Endometrium (tissue), 2 donors: ENCODE data around the gene CNIH2.

Source experiments
- FAIRE-seq: peaks from 2 replicates; lab custom pipeline; 2012; peaks lifted over from hg19 to GRCh38; lab: Jason Lieb, UNC
- donor health status: control.
- donor health status: control.

The CNIH2 gene

GRCh38 chr11:66331542-66332370 is 53.8 kb downstream of the CNIH2 start:
- FAIRE-seq, result no peak

GRCh38 chr11:66332371-66333219 is 54.6 kb downstream of the CNIH2 start:
- no peak for FAIRE-seq

- FAIRE-seq, result no peak
These were observed 55.4 kb downstream of the CNIH2 start for GRCh38 chr11:66333220-66333877.
